ENCODE data around the gene CTNNBL1.

Gene CTNNBL1

DNA sequence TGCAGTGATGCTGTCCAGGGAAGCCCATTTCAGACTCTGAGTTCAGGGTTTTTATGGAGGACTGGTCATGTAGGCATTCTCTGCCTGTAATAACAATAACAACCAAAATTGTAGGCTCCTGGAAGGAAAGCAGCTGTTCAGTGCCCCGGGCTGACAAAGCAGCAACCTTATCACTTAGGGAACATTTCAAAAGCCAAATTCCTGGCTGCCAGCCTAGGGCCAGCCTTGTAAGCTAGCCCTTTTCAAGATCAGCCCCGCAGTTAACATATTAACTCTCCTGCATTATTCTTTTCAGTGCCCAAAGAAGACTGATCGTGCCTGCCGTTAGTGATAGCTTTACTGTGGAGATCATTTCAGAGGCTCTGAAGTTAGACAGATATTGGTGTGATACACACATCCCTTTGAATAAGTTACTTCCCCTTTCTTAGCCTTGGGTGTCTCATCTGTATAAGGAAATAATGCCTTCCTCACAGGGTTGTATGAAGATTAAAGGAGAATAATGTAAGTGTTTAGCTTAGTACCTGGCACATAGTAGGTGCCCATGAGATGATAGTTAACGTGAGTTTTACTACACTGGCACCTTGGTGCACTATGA is 44.1 kb downstream of the CTNNBL1 start:
- DNase-seq (ENCODE audit: low read depth, low spot score) = no peak

DNA sequence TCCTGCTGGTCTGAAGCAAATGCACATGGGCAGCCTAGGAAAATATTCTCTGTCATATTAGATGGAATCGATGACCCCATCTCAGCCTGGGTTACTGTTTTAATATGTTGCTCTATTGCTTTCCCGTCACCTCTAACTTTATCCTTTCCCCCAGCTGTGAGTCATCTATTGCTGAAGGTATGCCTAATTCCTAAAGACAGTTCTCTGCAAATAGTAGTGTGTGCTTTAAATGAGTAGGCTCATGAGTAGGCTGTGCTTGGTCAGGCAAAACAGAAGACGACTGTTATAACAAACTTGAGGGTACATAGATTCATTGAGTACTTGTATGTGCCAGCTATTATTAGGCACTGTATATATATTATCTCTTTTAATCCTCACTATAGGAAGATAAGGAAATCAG is 47.2 kb downstream of the CTNNBL1 start:
- no peak for DNase-seq (ENCODE audit: low read depth, low spot score)

DNA sequence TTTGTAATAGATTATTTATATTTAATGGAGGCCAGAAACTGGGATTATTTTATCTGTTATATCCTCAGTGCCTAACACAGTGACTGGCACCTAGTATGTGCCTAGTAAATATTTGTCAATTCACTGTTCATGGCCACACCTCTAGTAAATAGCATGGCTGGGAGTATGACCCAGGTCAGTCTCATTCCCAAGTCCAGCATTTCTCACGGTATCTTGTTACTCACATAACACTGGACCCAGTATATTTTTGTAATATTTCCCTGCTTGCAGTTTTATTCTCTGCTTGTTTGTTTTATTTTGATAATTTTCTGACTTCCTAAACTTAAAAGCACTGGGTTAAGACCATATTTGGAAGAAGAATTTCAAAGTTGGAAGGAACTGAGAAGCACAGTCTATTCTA is 47.7 kb downstream of the CTNNBL1 start:
- DNase-seq (ENCODE audit: low read depth, low spot score) = no peak

DNA sequence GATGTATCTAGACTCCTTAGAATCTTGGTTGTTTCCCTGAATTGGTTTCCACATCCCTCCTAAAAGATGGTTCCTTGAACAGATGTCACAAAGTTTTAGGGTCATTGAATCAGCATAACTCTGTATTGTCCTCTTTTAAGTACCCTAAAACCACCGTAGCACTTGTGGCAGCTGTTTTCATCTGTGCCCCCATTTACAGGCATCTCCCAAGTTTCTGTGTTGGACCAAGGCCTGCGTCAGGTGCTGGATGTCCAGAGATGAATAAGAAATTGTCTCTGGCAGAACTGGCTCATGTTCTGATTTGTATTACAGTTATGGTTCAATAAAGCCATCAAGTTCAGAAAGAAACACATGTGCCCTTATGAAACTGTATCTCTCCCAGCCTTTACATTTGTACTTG is 48.3 kb downstream of the CTNNBL1 start:
- DNase-seq (ENCODE audit: low read depth, low spot score) = no peak

DNA sequence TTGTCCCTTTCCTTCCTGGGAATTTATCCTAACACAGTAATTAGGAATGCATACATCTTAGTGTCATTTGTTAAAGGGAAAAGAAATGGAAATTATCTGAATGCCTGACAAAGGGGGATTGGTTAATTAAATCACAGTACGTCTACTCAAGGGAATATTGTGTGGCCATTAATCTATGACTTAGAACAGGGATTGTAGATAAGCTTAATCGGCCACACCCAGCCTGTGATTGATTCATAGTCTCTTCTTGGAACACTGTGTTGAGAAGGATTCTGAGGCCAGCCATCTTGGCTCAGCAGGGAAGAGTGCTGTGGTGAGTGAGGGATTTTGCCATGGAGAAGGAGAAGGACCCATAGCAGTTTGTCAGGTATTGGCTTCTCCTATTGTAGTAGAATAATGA is 50.5 kb downstream of the CTNNBL1 start:
- DNase-seq (ENCODE audit: low read depth, low spot score) = no peak

DNA sequence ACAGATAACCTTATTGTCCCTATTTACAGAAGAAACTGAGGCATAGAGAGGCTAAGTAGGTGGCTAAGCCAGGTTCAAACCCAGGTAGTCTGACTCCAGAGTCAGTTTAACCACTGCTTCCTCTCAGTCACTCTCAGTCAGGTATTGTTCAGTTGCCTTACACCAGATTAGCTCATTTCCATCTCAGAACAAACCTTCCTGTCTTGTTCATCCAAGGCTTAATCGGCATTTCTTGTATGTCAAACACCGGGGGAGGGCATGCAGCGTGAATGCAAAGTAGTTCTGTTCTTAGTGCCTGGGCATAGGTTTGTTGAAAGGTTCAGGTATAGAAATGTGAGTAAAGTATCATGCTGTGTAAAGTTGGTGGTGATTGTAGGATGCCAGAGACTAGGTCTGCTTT is 51.7 kb downstream of the CTNNBL1 start:
- no peak for DNase-seq (ENCODE audit: low read depth, low spot score)

DNA sequence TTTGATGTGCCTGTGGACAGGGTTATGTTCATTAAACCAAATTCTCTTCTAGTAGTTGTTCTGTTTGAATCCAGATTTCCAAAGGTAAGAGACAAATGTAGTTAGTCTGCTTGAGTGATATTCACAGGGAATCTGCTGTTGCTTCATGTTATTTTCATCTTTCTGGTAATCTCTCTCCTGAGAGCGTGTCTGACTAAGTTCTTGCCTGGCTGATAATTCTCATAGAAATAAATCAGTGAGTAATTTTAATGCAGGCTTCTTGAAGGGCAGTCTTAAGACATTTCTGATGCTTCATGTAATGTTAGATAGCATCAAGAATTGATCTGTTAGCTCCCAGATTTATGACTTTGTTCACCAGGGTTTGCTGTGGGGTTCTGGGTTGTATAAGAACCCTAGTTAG is 54.2 kb downstream of the CTNNBL1 start:
- no peak for DNase-seq (ENCODE audit: low read depth, low spot score)

DNA sequence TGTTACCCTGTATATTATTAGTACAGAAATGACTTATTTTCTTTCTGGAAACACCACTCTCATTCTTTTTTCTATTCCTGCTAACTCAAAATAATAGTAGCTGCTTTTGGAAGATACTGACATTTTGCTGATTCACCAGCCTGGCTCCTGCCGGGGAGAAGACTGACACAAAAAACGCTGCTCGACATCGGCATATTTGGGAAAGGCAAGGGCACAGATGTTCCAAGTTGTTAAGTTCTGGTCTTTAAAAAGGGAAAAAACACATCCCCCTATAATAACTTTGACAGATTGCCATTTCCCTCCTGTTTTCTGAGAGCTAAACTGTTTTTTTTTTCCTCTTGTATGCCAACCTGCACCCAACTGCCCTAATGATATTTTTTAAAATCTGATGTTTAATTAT is 55.4 kb downstream of the CTNNBL1 start:
- DNase-seq (ENCODE audit: low read depth, low spot score) = no peak

DNA sequence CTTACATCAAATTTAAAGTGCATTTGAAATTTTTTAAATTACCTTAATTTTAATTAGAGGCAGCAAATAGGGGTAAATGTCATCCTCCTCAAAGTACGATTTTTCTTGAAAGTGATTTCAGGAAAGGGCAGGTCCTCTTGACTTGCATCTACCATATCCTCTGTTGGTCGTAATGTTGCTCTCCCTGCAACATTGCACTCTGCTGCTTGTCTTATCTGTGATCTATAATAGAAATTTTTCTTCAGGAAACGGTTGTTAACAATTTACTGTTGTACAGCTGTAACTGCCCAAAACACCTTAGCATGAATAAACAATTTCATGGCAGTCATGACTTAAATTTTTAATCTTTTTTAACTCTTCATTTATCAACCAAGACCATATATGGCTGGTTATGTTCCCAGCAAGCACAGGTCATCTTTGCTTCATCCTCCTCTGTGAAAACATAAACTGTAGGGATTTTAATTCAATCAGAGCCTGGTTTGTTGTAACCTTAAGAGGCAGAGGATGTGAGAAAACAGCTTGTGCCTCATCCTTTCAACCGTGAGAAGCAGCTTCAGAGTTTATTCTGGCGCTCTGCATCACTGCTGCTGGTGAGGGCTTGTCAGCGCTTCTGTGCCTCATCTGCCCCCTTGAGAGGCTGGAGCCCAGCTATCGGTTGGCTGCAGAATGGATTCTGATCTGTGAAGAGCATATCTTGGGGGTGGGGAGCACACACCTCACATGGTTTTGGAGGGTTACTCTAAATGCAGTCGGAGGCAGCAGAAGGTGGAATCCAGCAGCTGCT is 56.0 kb downstream of the CTNNBL1 start:
- no peak for DNase-seq (ENCODE audit: low read depth, low spot score)

DNA sequence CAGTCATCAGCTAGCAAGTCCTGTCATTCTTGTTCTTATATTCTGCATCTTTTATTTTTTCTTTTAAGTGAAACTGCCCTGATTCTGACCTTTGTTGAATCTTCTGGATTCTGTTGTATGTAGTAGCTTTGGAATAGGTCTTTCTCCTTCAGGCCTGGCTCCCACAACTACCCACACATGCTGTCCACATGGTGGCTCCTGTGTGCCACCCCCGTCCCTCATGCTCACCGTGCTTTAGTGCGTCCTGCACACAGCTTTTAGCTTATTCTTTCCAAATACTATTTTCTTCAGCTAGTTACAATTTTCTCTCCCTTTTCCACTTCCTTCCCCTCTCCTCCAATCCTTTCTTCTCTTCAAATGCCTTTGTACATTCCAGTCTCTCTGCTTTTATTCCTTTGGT is 61.8 kb downstream of the CTNNBL1 start:
- DNase-seq (ENCODE audit: low read depth, low spot score) = no peak

DNA sequence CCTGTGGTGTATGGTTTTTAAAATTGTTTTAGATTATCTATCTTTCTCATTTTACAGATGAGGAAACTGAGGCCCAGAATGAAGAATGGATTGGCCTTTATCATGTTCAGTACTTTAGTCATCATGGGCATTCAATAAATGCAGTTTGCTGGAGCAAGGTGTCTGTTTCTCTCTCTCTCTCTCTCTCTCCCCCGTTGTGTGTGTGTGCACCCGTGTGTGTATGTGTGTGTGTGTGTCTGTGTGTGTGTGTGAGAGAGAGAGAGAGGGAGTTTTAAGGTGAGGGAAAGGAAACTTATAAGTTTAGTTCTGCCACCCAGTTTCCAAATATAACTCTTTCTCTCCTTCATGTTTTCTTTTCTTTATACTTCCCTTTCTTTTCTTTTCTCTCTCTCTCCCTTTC is 62.4 kb downstream of the CTNNBL1 start:
- no peak for DNase-seq (ENCODE audit: low read depth, low spot score)

DNA sequence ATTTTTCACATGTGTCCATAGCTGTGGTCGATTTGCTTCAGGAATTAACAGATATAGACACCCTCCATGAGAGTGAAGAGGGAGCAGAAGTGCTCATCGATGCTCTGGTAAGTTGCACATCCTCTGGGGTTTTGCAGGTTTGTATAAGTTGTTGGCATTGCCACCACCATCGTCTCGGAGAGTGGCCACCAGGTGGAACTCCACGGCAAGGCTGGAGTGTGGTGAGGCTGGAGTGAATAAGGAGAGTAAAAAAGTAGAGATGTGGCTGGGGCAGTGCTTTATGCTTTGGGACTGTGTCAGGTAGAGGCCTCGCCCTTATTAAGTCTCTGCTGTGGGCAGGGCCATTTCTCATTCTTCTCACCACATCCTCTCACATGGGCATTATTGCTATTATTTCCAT is 63.7 kb downstream of the CTNNBL1 start:
- DNase-seq (ENCODE audit: low read depth, low spot score) = no peak

DNA sequence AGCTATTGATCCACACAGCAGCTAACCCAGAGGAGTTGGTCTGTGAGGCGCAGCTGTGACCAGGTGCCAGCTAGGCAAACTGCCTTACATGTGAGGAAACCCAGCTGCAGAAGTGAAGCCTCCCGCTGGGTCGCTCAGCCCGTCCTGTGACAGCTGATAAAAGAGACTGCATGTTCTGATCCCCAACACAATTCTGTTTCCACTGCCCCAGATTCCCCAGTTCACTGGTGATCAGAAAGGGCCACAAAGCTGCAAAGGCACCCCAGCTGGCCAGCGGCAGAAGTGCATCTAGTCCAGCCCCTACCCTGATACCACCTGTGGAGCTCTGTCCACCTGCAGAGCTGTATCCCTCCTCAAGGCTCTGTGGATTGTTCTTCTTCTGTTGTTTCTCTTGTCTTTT is 64.5 kb downstream of the CTNNBL1 start:
- DNase-seq (ENCODE audit: low read depth, low spot score) = no peak

DNA sequence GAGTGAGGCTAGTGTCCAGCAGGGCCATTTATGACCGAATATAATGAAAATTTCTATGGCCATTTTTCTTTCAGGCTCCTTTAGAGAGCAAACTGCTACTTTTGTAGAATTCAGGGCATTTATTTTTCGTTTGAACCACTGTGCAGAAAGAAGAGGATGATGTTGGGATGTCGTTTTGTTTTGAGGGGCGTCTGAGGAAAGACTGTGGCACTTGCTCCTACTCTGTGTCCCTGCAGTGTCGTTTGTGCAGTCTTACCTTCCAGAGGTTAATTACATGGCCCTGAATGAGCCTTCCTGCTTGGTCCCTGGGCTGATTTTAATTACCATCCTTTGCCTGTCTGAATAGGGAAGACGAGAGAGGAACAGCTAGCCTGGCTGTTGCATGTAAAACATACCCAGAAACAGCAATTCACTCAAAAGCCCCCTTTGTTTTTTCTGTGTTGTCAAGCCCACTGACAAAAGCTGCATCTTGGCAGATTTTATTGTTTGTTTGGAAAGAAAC is 65.3 kb downstream of the CTNNBL1 start:
- DNase-seq (ENCODE audit: low read depth, low spot score) = no peak

DNA sequence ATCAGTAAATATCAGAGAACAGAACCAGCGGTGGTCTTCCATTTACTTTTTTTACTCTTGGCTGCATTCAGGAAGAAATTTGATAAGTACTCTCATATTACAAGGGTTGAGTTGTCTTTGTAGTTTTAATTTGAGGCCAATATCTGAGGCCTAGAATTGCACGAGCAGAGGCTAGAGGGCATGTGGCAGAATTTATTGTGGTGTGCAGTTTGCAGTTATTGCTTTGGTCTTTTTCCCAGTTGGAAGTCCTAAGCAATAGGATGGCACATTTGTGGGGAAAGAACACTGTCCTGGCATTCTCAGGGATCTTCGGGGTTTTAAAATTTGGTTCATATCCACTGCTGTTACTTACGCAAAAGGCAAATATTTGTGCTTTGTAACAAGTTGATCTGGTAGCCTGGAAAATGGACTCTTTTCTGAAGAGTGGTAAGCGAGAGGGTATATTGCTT is 66.0 kb downstream of the CTNNBL1 start:
- DNase-seq (ENCODE audit: low read depth, low spot score) = no peak

DNA sequence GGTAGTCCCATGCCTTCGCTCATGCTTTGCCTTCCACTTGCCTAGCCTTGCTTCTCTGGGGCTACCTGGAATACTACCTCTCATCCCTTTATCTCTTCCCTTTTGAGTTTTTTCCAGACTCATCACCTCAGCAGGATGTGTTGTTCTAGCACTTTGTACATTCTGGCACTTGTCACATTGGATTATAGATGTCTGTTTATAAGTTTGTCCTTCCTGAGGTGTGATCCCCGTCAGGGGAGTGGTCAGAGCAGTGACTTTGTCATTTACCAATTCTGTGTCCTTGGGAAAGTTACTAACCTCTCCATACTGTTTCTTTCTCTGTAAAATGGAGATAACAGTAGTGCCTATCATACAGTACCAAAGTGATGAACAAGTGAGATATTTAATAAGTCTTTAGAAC is 66.5 kb downstream of the CTNNBL1 start:
- no peak for DNase-seq (ENCODE audit: low read depth, low spot score)

DNA sequence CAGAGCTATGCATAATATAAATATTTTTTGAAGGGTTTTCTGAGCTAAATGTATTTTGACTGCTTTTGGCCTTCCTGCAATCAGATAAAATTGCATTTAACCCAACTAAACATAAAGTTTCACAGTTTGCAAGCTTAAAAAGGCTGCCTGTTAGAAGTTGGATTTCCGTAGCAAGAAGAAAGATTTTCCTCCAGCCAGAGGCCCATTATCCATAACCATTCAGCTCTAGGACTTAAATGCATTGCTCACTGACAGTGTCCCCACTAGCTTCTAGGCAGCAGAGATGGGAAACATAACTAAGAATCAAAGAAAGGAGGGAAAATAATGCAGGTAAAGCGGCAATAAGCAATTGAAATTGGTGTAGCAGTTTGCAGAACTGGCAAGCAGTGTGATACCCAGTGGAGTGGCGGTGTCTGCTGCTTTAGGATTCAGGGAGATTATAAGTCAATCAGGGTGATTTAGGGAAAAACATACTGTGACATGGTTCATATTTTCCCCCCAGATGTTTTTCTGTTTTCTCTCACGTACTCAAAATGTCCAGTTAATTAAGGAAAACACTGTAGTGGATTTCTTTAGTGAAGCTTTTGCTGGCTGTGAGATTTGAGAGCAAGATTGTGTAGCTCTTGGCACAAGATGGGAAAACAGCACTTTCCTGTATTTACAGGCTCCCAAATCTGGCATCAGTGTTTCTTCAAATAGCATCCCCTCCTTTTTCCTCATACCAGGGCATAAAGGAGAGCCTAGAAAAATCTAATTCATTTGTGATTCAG is 69.1 kb downstream of the CTNNBL1 start:
- no peak for DNase-seq (ENCODE audit: low read depth, low spot score)

DNA sequence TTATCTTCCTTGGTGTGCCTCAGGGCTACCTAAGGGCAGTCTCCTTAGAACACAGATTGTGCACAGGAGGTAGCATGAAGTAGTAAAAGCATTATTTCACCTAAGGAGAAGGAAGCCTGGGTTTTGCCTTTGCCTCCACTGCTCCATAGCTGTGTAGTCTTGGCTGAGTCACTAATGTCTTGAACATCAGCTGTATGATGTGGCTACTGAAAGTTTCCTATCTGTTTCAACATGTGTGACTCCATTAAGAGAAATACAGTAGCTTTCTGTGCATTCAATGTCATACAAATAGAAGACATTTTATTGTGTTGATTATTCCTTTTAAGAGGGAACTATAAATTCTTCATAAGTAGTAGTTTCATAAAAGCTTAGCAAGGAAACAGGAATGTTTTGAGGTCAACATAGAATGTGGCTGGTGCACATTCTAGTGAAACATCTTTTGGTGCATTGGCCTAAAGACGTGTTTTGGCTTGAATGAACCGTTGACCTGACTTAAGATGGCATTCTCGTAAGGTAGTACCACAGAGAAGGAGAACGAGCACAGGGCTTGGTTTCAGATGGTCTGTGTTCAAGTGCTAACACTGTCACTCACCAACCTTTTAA is 70.6 kb downstream of the CTNNBL1 start:
- DNase-seq (ENCODE audit: low read depth, low spot score) = no peak

DNA sequence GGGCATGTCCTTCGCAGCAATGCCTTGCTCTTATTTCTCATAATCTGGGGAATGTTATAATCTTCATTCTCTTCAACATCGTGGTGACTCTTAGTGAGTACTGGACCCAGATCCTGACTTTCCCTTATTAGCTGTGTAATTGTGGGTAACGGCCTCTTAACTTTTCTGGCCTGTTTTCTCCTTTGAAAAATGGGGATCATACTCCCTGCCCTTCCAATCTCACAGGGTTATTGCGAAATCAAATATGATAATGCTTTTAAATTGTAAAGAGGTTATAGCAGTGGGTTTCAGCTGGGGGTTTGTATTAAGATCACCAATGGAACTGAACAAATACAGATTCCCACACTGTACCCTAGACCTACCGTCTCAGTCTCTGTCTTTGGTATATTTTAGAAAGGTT is 77.1 kb downstream of the CTNNBL1 start:
- DNase-seq (ENCODE audit: low read depth, low spot score) = no peak

DNA sequence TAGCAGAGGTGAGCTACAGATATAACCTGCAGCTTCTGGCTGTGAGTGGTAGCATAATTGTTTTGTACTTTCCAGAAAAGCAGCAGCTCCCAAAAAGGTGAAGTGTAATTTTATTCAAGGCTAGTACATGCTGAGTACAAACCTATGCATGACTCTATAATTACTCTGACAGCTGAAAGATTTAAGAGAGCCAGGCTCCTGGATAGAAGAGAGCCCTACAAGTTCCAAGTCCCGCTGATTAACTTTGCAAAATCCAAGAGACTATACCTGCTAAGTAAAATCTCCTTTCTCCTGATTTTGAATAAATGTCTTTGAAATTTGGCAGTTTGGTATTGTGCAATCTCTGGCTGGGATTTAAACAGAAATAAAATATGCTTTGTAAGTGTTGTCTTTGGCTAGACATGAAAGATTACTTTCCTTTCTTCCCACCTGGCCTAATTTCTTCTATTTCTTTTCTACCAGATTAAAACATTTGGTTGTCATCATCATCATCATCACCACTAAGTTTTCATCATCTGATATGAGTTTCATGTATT is 79.5 kb downstream of the CTNNBL1 start:
- DNase-seq (ENCODE audit: low read depth, low spot score) = no peak

DNA sequence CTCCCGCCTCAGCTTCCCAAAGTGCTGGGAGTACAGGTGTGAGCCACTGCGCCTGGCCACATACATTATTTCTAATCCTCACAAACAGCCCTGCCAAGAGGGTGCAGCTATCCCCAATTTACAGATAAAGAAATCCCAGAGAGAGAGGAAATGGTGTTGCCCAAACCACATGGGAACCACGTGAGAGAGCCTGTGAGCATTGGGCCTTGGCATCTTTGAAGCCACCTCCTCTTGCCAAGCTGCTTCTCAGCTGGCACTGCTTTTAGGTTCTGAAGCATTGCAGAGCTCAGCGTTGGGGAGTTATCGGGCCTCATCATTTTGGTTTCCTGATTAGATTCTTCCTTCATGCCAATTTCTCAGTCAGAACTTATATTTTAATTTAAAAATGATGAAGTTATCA is 80.3 kb downstream of the CTNNBL1 start:
- no peak for DNase-seq (ENCODE audit: low read depth, low spot score)

DNA sequence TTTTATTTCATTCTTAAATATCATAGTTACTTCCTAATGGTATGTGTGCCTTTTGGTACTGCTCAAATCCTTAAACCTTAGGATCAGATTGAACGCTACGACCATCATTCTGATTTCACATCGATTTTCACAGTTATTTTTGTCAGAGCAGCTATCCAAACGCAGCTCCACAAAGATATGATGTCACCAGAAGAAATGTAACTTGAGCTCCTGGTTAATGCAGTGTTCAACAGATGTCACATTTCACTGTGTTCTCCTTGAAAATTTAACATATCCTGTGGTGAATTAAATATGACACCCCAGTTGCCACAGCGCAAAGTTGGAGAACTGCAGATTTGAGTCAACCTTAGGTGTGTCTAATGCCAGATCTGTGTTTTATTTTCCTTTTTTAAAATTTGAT is 81.4 kb downstream of the CTNNBL1 start:
- no peak for DNase-seq (ENCODE audit: low read depth, low spot score)

All from activated naive CD8-positive, alpha-beta T cell treated with anti-CD3 and anti-CD28 coated beads, Interleukin-2, amount 50 U/mL, for 16 hours (primary cell).